Naive thymus-derived CD4-positive, alpha-beta T cell (primary cell): ENCODE results near the gene ATP12A. TPM values are rescaled to one million over a fixed set of nuclear protein-coding genes. Genes with fewer than 3 reads are reported as not detected.

ENCODE experiments used
- ATAC-seq: fragments of 150-1000 bp; cut with Tn5 transposase; 2 replicates; pipeline ENCODE4 v1.10.0; 2021; ENCODE audit warnings: mild to moderate bottlenecking, moderate library complexity
- CTCF ChIA-PET: fragments of 350-600 bp; sonication (Branson Sonifier 250); formaldehyde crosslinking; loops from one replicate; lab custom pipeline; 2021; ENCODE audit warnings: antibody characterized with exemption; lab: Charles Lee
- POLR2A ChIA-PET: fragments of 350-600 bp; sonication (Branson Sonifier 250); formaldehyde crosslinking; loops from one replicate; lab custom pipeline; 2021; ENCODE audit warnings: antibody characterized with exemption, inconsistent platforms; lab: Charles Lee
- DNase-seq, 9 donors: peaks; one replicate each; pipeline versions ENCODE4 v3.0.0 to v3.0.0-alpha.2; 2020 to 2022; ENCODE audit warnings: mixed read lengths in 1 of 9
- H3K27ac ChIP-seq: one replicate; pipeline ENCODE4 v1.7.0; 2013; ENCODE audit warnings: mild to moderate bottlenecking, low read depth, low read length, moderate library complexity
- H3K27me3 ChIP-seq, 2 donors: one replicate each; pipeline ENCODE4 v1.7.0; 2013; ENCODE audit warnings: low read length in 2 of 2, mild to moderate bottlenecking in 2 of 2, moderate library complexity in 2 of 2; ENCODE audit not compliant: control insufficient read depth in 2 of 2, insufficient read depth in 2 of 2
- H3K36me3 ChIP-seq, 3 experiments: 1 replicate in 2 of 3; 2 replicates in 1 of 3; pipeline ENCODE4 v1.7.0; 2013; ENCODE audit warnings: low read length in 3 of 3, mild to moderate bottlenecking in 3 of 3, moderate library complexity in 1 of 3; ENCODE audit not compliant: insufficient read depth in 3 of 3, control insufficient read depth in 2 of 3
- H3K4me1 ChIP-seq, 2 donors: one replicate each; pipeline ENCODE4 v1.7.0; 2013; ENCODE audit warnings: low read length in 2 of 2, mild to moderate bottlenecking in 2 of 2, moderate library complexity in 1 of 2; ENCODE audit not compliant: control insufficient read depth in 2 of 2, insufficient read depth in 2 of 2
- H3K4me3 ChIP-seq: 2 replicates; pipeline ENCODE4 v1.7.0; 2013; ENCODE audit warnings: mild to moderate bottlenecking, low read length
- H3K9me3 ChIP-seq, 3 experiments: 1 replicate in 2 of 3; 2 replicates in 1 of 3; pipeline ENCODE4 v1.7.0; 2013; ENCODE audit warnings: low read length in 3 of 3; ENCODE audit not compliant: control insufficient read depth in 2 of 3
- H3K27ac Mint-ChIP-seq, 9 donors: one replicate each; pipeline ENCODE4 v1.8.0; 2020 to 2022; ENCODE audit warnings: mixed read lengths in 9 of 9, mild to moderate bottlenecking in 8 of 9, moderate library complexity in 5 of 9, inconsistent platforms in 2 of 9
- H3K27me3 Mint-ChIP-seq, 5 donors: one replicate each; pipeline ENCODE4 v1.8.0; 2021 to 2022; ENCODE audit warnings: mixed read lengths in 5 of 5, mild to moderate bottlenecking in 1 of 5
- H3K36me3 Mint-ChIP-seq, 5 donors: one replicate each; pipeline ENCODE4 v1.8.0; 2020 to 2022; ENCODE audit warnings: mixed read lengths in 5 of 5, mild to moderate bottlenecking in 3 of 5, inconsistent platforms in 1 of 5
- H3K4me1 Mint-ChIP-seq, 7 donors: one replicate each; pipeline ENCODE4 v1.8.0; 2020 to 2022; ENCODE audit warnings: mixed read lengths in 7 of 7, mild to moderate bottlenecking in 3 of 7, inconsistent platforms in 1 of 7
- H3K4me3 Mint-ChIP-seq, 10 donors: one replicate each; pipeline ENCODE4 v1.8.0; 2020 to 2022; ENCODE audit warnings: mild to moderate bottlenecking in 10 of 10, mixed read lengths in 10 of 10, moderate library complexity in 6 of 10, inconsistent platforms in 2 of 10
- H3K9me3 Mint-ChIP-seq, 11 donors: one replicate each; pipeline ENCODE4 v1.8.0; 2020 to 2022; ENCODE audit warnings: mixed read lengths in 11 of 11, mild to moderate bottlenecking in 4 of 11, inconsistent platforms in 1 of 11, moderate library complexity in 1 of 11
- intact Hi-C, 2 donors: fragments of 100-400 bp; cut with micrococcal nuclease; formaldehyde crosslinking; loops; one replicate each; pipeline ENCODE4 v1.15.1; 2023
- polyA plus RNA-seq, 2 donors: library from polyadenylated mRNA; unstranded; fragments of 300-500 nt; fragmentation: Illumina TruSeq; gene quantifications; one replicate each; pipeline ENCODE4 v1.2.3, GENCODE V29; 2021
- total RNA-seq, 6 experiments: library from RNA in 5 of 6; stranded (reverse) in 5 of 6; gene quantifications; 1 replicate in 5 of 6; 2 replicates in 1 of 6; pipeline ENCODE4 v1.2.3 and lab custom pipeline; 2021 to 2026

Gene ATP12A
- total and polyA plus RNA-seq, 7 experiments from 2014 or later: 0.39 TPM; not detected in 6

DNA sequence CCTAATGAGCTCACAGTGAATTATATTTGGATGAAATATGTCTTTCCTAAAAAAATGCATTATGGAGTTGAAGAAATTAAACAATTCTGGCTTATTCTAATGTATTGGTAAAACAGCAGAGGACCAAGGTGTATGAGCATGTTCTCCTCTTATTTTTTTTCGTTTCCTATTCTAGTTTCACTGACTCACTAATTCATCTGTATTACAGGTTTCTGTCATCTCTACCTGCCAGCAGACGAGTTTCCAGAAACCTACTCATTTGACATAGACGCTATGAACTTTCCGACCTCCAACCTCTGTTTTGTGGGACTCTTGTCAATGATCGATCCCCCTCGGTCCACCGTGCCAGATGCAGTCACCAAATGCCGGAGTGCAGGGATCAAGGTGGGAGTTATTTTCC lies 20.3 kb downstream of the ATP12A start:
- no peaks in the 10 kb centered on the region for H3K36me3 Mint-ChIP-seq
- H3K4me3 ChIP-seq: no peak overlapping the region
- no peak overlapping the region for H3K4me3 Mint-ChIP-seq
- POLR2A ChIA-PET: no interaction called here
- H3K9me3 ChIP-seq: no peaks in the 10 kb centered on the region
- DNase-seq: no peak
- H3K27ac Mint-ChIP-seq: no peak overlapping the region
- intact Hi-C loops: no loop called here
- H3K9me3 Mint-ChIP-seq: no peaks in the 10 kb centered on the region
- H3K27me3 ChIP-seq: no peaks in the 10 kb centered on the region
- H3K4me1 Mint-ChIP-seq: peaks cover 0 to 2% (median 0%) of the 10 kb centered on the region in 7 donors
- CTCF ChIA-PET: no interaction called here
- H3K36me3 ChIP-seq: no peaks in the 10 kb centered on the region
- no peak for ATAC-seq
- H3K4me1 ChIP-seq: no peaks in the 10 kb centered on the region
- H3K27me3 Mint-ChIP-seq: peaks cover 8 to 53% (median 20%) of the 10 kb centered on the region in 5 donors
- no peak overlapping the region for H3K27ac ChIP-seq

DNA sequence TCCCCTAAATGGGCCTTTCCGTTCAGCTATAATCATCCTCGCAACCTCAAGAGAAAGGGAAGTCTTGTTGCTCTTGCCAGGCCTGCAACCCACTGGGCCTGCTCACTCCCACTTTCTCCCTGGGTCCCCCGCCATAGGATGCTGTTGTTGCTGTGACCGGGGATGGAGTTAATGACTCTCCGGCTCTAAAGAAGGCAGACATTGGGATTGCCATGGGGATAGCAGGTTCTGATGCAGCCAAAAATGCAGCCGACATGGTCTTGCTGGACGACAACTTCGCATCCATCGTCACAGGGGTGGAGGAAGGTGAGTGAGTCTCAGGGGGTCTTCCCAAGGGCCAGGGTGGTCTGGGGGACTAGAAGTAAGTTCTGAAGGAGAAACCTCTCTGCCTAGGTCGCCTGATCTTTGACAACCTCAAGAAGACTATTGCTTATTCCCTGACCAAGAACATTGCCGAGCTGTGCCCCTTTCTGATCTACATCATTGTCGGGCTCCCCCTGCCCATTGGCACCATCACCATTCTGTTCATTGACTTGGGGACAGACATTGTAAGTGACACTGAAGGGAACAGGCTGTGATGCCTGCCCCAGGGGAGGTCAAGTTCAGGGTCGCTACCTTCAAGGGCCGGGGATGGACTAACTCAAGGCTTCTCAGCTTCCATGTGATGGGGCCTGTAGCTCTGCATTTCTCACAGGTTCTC lies 26.8 kb downstream of the ATP12A start:
- Mint-ChIP-seq H3K9me3 (no peaks in the 10 kb centered on the region), H3K27me3 (peaks cover 0 to 22% (median 0%) of the 10 kb centered on the region in 5 donors), H3K36me3 (no peaks in the 10 kb centered on the region), H3K4me1 (peaks cover 4 to 35% (median 15%) of the 10 kb centered on the region in 7 donors), H3K27ac (peak overlapping the region in 1 of 9 donors; percentile 42), H3K4me3 (no peak overlapping the region)
- H3K36me3 ChIP-seq: no peaks in the 10 kb centered on the region
- H3K9me3 ChIP-seq: no peaks in the 10 kb centered on the region
- intact Hi-C loops: no loop called here
- peaks cover 6 to 10% of the 10 kb centered on the region in 2 donors for H3K4me1 ChIP-seq
- CTCF ChIA-PET: no interaction called here
- H3K27ac ChIP-seq: no peak overlapping the region
- DNase-seq (no peak), ATAC-seq (no peak)
- H3K4me3 ChIP-seq: no peak overlapping the region
- H3K27me3 ChIP-seq: no peaks in the 10 kb centered on the region
- POLR2A ChIA-PET: no interaction called here

DNA sequence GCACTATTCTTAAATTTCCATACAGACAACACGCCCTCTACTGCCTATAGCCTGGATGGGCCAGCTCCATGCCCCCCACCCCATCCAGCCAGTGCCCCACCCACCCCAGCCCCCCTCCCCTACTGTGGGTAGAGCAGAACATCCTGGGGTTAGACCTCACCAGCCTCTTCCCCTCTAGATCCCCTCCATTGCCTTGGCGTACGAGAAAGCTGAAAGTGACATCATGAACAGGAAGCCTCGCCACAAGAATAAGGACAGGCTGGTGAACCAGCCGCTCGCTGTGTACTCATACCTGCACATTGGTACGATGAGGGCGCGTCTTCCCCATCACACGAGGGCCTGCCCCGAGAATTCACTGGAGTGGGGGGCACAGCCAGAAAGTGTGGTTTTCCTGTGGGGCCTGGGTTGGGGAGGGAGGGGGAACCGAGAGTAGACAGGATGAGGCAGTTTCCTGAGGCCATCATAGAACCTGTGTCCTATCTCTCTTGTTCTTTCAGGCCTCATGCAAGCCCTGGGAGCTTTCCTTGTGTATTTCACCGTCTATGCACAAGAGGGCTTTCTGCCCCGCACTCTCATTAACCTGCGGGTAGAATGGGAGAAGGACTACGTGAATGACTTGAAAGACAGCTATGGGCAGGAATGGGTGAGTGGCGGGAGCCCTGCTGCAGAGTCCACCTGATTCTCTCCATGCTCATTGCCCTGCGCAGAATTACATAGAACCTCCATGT lies 29.1 kb downstream of the ATP12A start:
- H3K36me3 Mint-ChIP-seq: no peaks in the 10 kb centered on the region
- peaks cover 0 to 11% (median 0%) of the 10 kb centered on the region in 5 donors for H3K27me3 Mint-ChIP-seq
- peak overlapping the region; percentile 57 to 76 (median 74) for H3K4me3 Mint-ChIP-seq
- Histone ChIP-seq H3K4me1 (peaks cover 6 to 10% of the 10 kb centered on the region in 2 donors), H3K9me3 (no peaks in the 10 kb centered on the region), H3K36me3 (no peaks in the 10 kb centered on the region), H3K4me3 (peak overlapping the region; percentile 17), H3K27ac (peak overlapping the region; percentile 15), H3K27me3 (no peaks in the 10 kb centered on the region)
- CTCF ChIA-PET: interaction anchor here (0.6 to 1.8 kb wide), 3 partner anchors 14 to 18 kb away, joined by 3 to 4 read pairs (median 3); no protein-coding TSS in a partner anchor
- peak; percentile 22 to 82 (median 74) for DNase-seq
- peak overlapping the region; percentile 69 to 92 (median 90) for H3K27ac Mint-ChIP-seq
- H3K4me1 Mint-ChIP-seq: peaks cover 4 to 36% (median 15%) of the 10 kb centered on the region in 7 donors
- no peaks in the 10 kb centered on the region for H3K9me3 Mint-ChIP-seq
- POLR2A ChIA-PET: interaction anchor here (1.0 kb wide), 1 partner anchor 16 kb away, joined by 5 read pairs; no protein-coding TSS in a partner anchor
- intact Hi-C loops: loop anchor here in 1 of 2 donors (1.0 to 2.0 kb wide), 3 partner anchors 15 to 25 kb away; no protein-coding TSS in a partner anchor
- peak; percentile 91 for ATAC-seq

DNA sequence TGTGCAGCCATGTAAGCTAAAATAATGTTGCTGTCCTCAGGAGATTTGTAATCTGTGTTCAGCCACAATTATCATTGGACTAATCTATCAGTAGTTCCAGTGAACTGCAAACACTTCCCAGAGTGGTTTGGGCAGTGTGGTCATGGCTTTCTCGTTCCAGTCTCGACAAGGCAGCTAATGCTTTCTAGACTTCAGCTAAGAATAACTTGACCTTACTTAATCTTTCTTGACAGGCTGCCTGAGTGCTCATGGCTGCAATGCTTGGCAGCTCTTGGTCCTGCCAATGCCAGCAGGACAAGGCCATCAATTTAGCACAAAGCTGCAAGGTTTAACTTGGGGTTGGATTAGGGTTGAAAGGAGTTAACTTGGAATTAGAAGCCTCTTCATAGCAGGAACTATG lies 32.8 kb downstream of the ATP12A start:
- H3K27me3 Mint-ChIP-seq: peaks cover 0 to 16% (median 0%) of the 10 kb centered on the region in 5 donors
- H3K9me3 Mint-ChIP-seq: no peaks in the 10 kb centered on the region
- H3K4me1 Mint-ChIP-seq: peaks cover 4 to 31% (median 16%) of the 10 kb centered on the region in 7 donors
- intact Hi-C loops: no loop called here
- DNase-seq (no peak), ATAC-seq (no peak)
- Histone ChIP-seq H3K9me3 (no peaks in the 10 kb centered on the region), H3K4me3 (no peak overlapping the region), H3K27ac (no peak overlapping the region), H3K36me3 (no peaks in the 10 kb centered on the region), H3K4me1 (peaks cover 6 to 10% of the 10 kb centered on the region in 2 donors), H3K27me3 (no peaks in the 10 kb centered on the region)
- peak overlapping the region in 3 of 9 donors; percentile 30 to 43 (median 33) for H3K27ac Mint-ChIP-seq
- POLR2A ChIA-PET: no interaction called here
- H3K36me3 Mint-ChIP-seq: no peaks in the 10 kb centered on the region
- CTCF ChIA-PET: interaction anchor here (1.8 to 2.1 kb wide), 2 partner anchors 10 to 19 kb away, joined by 6 read pairs; no protein-coding TSS in a partner anchor
- no peak overlapping the region for H3K4me3 Mint-ChIP-seq

DNA sequence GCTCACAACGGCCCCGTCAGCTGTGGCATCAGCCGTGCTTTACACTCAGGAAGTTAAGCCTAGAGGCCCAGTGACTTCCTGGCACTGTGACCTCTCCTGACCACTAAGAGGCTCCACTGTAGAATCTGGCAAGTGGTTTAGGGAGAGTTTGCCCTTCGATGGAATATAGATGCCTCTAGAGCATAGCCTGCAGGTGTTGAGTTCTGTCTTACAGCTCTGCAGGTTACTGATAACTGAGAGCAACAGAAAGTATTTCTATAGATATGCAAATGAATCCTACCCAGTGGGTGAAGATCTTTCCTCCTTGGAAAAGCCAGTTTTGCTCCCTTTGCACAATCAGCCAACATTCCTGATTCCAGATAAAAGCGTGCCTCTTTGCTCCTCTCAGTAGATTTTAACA lies 35.8 kb downstream of the ATP12A start:
- Histone ChIP-seq H3K4me3 (no peak overlapping the region), H3K4me1 (no peaks in the 10 kb centered on the region), H3K27me3 (no peaks in the 10 kb centered on the region), H3K36me3 (no peaks in the 10 kb centered on the region), H3K9me3 (no peaks in the 10 kb centered on the region), H3K27ac (no peak overlapping the region)
- Mint-ChIP-seq H3K27me3 (peaks cover 0 to 29% (median 4%) of the 10 kb centered on the region in 5 donors), H3K27ac (peak overlapping the region in 1 of 9 donors; percentile 8), H3K9me3 (no peaks in the 10 kb centered on the region), H3K4me3 (no peak overlapping the region), H3K36me3 (no peaks in the 10 kb centered on the region), H3K4me1 (peaks cover 0 to 8% (median 0%) of the 10 kb centered on the region in 7 donors)
- CTCF ChIA-PET: interaction anchor here (1.0 kb wide), 1 partner anchor 13 kb away, joined by 3 read pairs; no protein-coding TSS in a partner anchor
- ATAC-seq: no peak
- intact Hi-C loops: no loop called here
- DNase-seq: no peak
- POLR2A ChIA-PET: interaction anchor here (0.6 kb wide), 1 partner anchor 9 kb away, joined by 3 read pairs; no protein-coding TSS in a partner anchor

DNA sequence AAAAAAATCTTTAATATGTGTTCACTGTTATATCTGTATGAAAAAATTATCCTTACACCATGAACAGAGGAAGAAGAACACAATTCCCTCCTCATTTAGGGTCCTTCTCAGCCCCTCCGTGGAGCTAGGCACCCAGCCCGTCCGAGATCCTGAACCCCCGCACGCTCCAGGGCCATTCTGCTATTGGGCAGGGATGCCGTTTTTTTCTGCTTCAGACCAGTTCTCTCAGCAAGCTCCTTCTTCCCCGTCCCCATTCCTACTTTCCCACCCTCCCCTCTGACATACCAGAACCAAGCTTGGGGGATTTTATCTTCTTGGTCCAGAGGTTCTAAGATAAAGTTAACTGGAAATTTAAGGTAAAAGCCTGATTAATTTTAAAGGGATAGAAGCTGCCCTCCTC lies 36.2 kb downstream of the ATP12A start:
- intact Hi-C loops: no loop called here
- H3K9me3 Mint-ChIP-seq: no peaks in the 10 kb centered on the region
- H3K27me3 Mint-ChIP-seq: peaks cover 0 to 29% (median 4%) of the 10 kb centered on the region in 5 donors
- Histone ChIP-seq H3K4me3 (no peak overlapping the region), H3K27ac (no peak overlapping the region), H3K27me3 (no peaks in the 10 kb centered on the region), H3K4me1 (no peaks in the 10 kb centered on the region), H3K9me3 (no peaks in the 10 kb centered on the region), H3K36me3 (no peaks in the 10 kb centered on the region)
- ATAC-seq: no peak
- no peak overlapping the region for H3K4me3 Mint-ChIP-seq
- CTCF ChIA-PET: interaction anchor here (1.0 kb wide), 1 partner anchor 14 kb away, joined by 3 read pairs; no protein-coding TSS in a partner anchor
- DNase-seq: no peak
- POLR2A ChIA-PET: interaction anchor here (0.6 kb wide), 1 partner anchor 9 kb away, joined by 3 read pairs; no protein-coding TSS in a partner anchor
- no peaks in the 10 kb centered on the region for H3K36me3 Mint-ChIP-seq
- H3K4me1 Mint-ChIP-seq: peaks cover 0 to 6% (median 0%) of the 10 kb centered on the region in 7 donors
- no peak overlapping the region for H3K27ac Mint-ChIP-seq
